ENCODE measurements around the gene GUSB.

The GUSB gene

GRCh38 chr7:65926588-65926987 is 55.4 kb downstream of the GUSB start:
- DNase-seq: no peak

- DNase-seq: no peak
These were observed 57.0 kb downstream of the GUSB start for GRCh38 chr7:65925040-65925439.

- DNase-seq: no peak
These were observed 57.8 kb downstream of the GUSB start for GRCh38 chr7:65924193-65924592.

GRCh38 chr7:65923316-65923715 is 58.7 kb downstream of the GUSB start:
- DNase-seq: no peak

- no peak for DNase-seq
These were observed 65.9 kb downstream of the GUSB start for GRCh38 chr7:65915921-65916657.

GRCh38 chr7:65912237-65912636 is 69.8 kb downstream of the GUSB start:
- DNase-seq: no peak

All from NCI-H1105 (cell line).